Transverse colon (tissue), 4 donors: ENCODE measurements around the gene CETN2. TPM values are rescaled to one million over a fixed set of nuclear protein-coding genes. Genes with fewer than 3 reads are reported as not detected.

Source experiments
- DNase-seq: peaks from one replicate; pipeline ENCODE4 v3.0.0-alpha.2; 2019
- H3K27ac ChIP-seq, 4 donors: fragments of 200-600 bp; sonication (generic); 2 replicates each; pipeline ENCODE4 v1.5.1; 2016 to 2018; ENCODE audit warnings: inconsistent platforms in 4 of 4
- H3K27me3 ChIP-seq: fragments of 200-600 bp; sonication (generic); 2 replicates; pipeline ENCODE4 v1.5.1; 2017; ENCODE audit warnings: inconsistent platforms
- H3K36me3 ChIP-seq, 4 donors: fragments of 200-600 bp; sonication (generic); 2 replicates each; pipeline ENCODE4 v1.5.1; 2017 to 2019; ENCODE audit warnings: inconsistent platforms in 4 of 4
- H3K4me1 ChIP-seq, 4 donors: fragments of 200-600 bp; sonication (generic); 2 replicates each; pipeline ENCODE4 v1.5.1; 2017 to 2020; ENCODE audit warnings: inconsistent platforms in 4 of 4
- H3K4me3 ChIP-seq, 4 donors: fragments of 200-600 bp; sonication (generic); 1 replicate in 1 of 4; 2 replicates in 3 of 4; pipeline versions ENCODE4 v1.5.1 to v1.6.1; 2017 to 2019; ENCODE audit warnings: inconsistent platforms in 4 of 4
- H3K9me3 ChIP-seq, 2 donors: fragments of 200-600 bp; sonication (generic); 2 replicates each; pipeline ENCODE4 v1.5.1; 2017 to 2019; ENCODE audit warnings: inconsistent platforms in 2 of 2
- CTCF ChIP-seq, 5 experiments: fragments of 200-600 bp in 3 of 5; fragments of 450-650 bp in 2 of 5; sonication (generic) in 3 of 5; IDR thresholded peaks; 1 replicate in 2 of 5; 2 replicates in 3 of 5; pipeline ENCODE4 v1.5.1; 2016 to 2017; ENCODE audit warnings: antibody characterized with exemption in 5 of 5, inconsistent platforms in 3 of 5, mild to moderate bottlenecking in 2 of 5, moderate library complexity in 1 of 5
- EP300 ChIP-seq: sonication (generic); formaldehyde crosslinking; IDR thresholded peaks from one replicate; pipeline ENCODE4 v1.6.1; 2017; ENCODE audit warnings: antibody characterized with exemption, low read depth
- POLR2A ChIP-seq: fragments of 450-650 bp; IDR thresholded peaks from one replicate; pipeline ENCODE4 v1.6.1; 2016; ENCODE audit warnings: antibody characterized with exemption, mild to moderate bottlenecking, moderate library complexity
- POLR2AphosphoS5 ChIP-seq, 3 donors: sonication (generic); formaldehyde crosslinking; IDR thresholded peaks; one replicate each; pipeline ENCODE4 v1.6.1; 2016; ENCODE audit warnings: antibody characterized with exemption in 3 of 3
- WGBS, 2 donors: methylation state at CpG; one replicate each; pipeline ENCODE4 v1.1.5; 2018; ENCODE audit warnings: low coverage in 1 of 2; 5-methylcytosine and 5-hydroxymethylcytosine counted together
- in situ Hi-C, 4 donors: fragments of 200-750 bp; cut with MboI; loops; one replicate each; pipeline versions ENCODE4 v1.15.0 to v1.15.1; 2017; ENCODE audit warnings: low sequenced_read_pairs in 3 of 4, low pct_ligation_motif_present in 1 of 4, low pct_unique_long_range_greater_than_20kb in 1 of 4
- intact Hi-C: fragments of 100-400 bp; cut with DNase I; formaldehyde crosslinking; loops from one replicate; pipeline ENCODE4 v1.15.1; 2023; ENCODE audit warnings: low total_unique reads
- total RNA-seq, 4 donors: library from RNA; depleted of rRNA; stranded (reverse); fragments of >200 nt; gene quantifications; one replicate each; pipeline ENCODE4 v1.1.0, GENCODE V29; 2016

The CETN2 gene
- total RNA-seq, 4 donors from 2014 or later: 3.4 to 14.6 (median 10.4) TPM

GRCh38 chrX:152814048-152814447, 16.5 kb downstream of the CETN2 start:
- H3K36me3 ChIP-seq: no peaks in the 10 kb centered on the region
- intact Hi-C loops (no loop called here), in situ Hi-C loops (loop anchor here in 1 of 4 donors (25.0 kb wide), 1 partner anchor 1077 kb away; the partner anchor contains the start of gene CNGA2)
- no peak overlapping the region for H3K4me3 ChIP-seq
- H3K4me1 ChIP-seq: peaks cover 0 to 7% (median 0%) of the 10 kb centered on the region in 4 donors
- H3K27ac ChIP-seq: peak overlapping the region in 1 of 4 donors; percentile 34
- DNase-seq: no peak
- no peaks in the 10 kb centered on the region for H3K9me3 ChIP-seq
- TF ChIP-seq EP300: no peak
- TF ChIP-seq POLR2A: no peak
- TF ChIP-seq CTCF (IDR thresholded peaks at IDR 0.05): no peak
- TF ChIP-seq POLR2AphosphoS5 (IDR thresholded peaks at IDR 0.05): no peak
- 64 to 71% methylated on average over 2 to 5 of the region's 5 CpGs for WGBS, 2 donors
- no peaks in the 10 kb centered on the region for H3K27me3 ChIP-seq

GRCh38 chrX:152813206-152813605, 17.4 kb downstream of the CETN2 start:
- 20 to 31% methylated on average over 1 to 5 of the region's 5 CpGs for WGBS, 2 donors
- Histone ChIP-seq H3K4me1 (peaks cover 0 to 7% (median 0%) of the 10 kb centered on the region in 4 donors), H3K27ac (peak overlapping the region in 3 of 4 donors; percentile 8 to 47 (median 34)), H3K27me3 (no peaks in the 10 kb centered on the region), H3K4me3 (no peak overlapping the region), H3K9me3 (no peaks in the 10 kb centered on the region), H3K36me3 (no peaks in the 10 kb centered on the region)
- DNase-seq: no peak
- in situ Hi-C loops (loop anchor here in 1 of 4 donors (25.0 kb wide), 1 partner anchor 1076 kb away; the partner anchor contains the start of gene CNGA2), intact Hi-C loops (no loop called here)
- TF ChIP-seq CTCF (IDR thresholded peaks at IDR 0.05): no peak
- TF ChIP-seq POLR2A: no peak
- TF ChIP-seq EP300: no peak
- no peak for TF ChIP-seq POLR2AphosphoS5 (IDR thresholded peaks at IDR 0.05)

GRCh38 chrX:152810403-152810802, 20.2 kb downstream of the CETN2 start:
- Histone ChIP-seq H3K27me3 (no peaks in the 10 kb centered on the region), H3K4me3 (no peak overlapping the region), H3K9me3 (no peaks in the 10 kb centered on the region), H3K4me1 (peaks cover 0 to 7% (median 0%) of the 10 kb centered on the region in 4 donors), H3K27ac (no peak overlapping the region), H3K36me3 (no peaks in the 10 kb centered on the region)
- DNase-seq: no peak
- intact Hi-C loops (no loop called here), in situ Hi-C loops (loop anchor here in 1 of 4 donors (25.0 kb wide), 1 partner anchor 1073 kb away; the partner anchor contains the start of gene CNGA2)
- 42% methylated on average over 4 of the region's 4 CpGs; no CpG with 5 or more reads in 1 of the 2 donors for WGBS, 2 donors
- TF ChIP-seq POLR2AphosphoS5 (IDR thresholded peaks at IDR 0.05): no peak
- TF ChIP-seq EP300: no peak
- TF ChIP-seq POLR2A: no peak

- intact Hi-C loops (no loop called here), in situ Hi-C loops (loop anchor here in 1 of 4 donors (25.0 kb wide), 1 partner anchor 1069 kb away; the partner anchor contains the start of gene CNGA2)
- DNase-seq: no peak
- Histone ChIP-seq H3K4me3 (no peak overlapping the region), H3K4me1 (no peaks in the 10 kb centered on the region), H3K9me3 (no peaks in the 10 kb centered on the region), H3K36me3 (no peaks in the 10 kb centered on the region), H3K27me3 (no peaks in the 10 kb centered on the region), H3K27ac (no peak overlapping the region)
- WGBS, 2 donors: 76% methylated on average over 4 of the region's 4 CpGs; no CpG with 5 or more reads in 1 of the 2 donors
- no peak for TF ChIP-seq EP300
- TF ChIP-seq POLR2AphosphoS5 (IDR thresholded peaks at IDR 0.05): no peak
- no peak for TF ChIP-seq POLR2A
- no peak for TF ChIP-seq CTCF (IDR thresholded peaks at IDR 0.05)
These were observed 24.5 kb downstream of the CETN2 start for GRCh38 chrX:152806035-152806434.
